Breast epithelium (tissue), 3 donors: ENCODE measurements around the gene ADIG.

Experiments used
- POLR2A ChIP-seq: fragments of 450-650 bp; IDR thresholded peaks from one replicate; pipeline ENCODE4 v1.6.1; 2016; ENCODE audit warnings: antibody characterized with exemption, mild to moderate bottlenecking, moderate library complexity
- TF ChIP-seq, protein P1 (sequence below), 3 donors: fragments of 450-650 bp; IDR thresholded peaks; one replicate each; pipeline ENCODE4 v1.5.1; 2016 to 2017; ENCODE audit warnings: antibody characterized with exemption in 3 of 3, mild to moderate bottlenecking in 3 of 3, moderate library complexity in 3 of 3

DNA sequence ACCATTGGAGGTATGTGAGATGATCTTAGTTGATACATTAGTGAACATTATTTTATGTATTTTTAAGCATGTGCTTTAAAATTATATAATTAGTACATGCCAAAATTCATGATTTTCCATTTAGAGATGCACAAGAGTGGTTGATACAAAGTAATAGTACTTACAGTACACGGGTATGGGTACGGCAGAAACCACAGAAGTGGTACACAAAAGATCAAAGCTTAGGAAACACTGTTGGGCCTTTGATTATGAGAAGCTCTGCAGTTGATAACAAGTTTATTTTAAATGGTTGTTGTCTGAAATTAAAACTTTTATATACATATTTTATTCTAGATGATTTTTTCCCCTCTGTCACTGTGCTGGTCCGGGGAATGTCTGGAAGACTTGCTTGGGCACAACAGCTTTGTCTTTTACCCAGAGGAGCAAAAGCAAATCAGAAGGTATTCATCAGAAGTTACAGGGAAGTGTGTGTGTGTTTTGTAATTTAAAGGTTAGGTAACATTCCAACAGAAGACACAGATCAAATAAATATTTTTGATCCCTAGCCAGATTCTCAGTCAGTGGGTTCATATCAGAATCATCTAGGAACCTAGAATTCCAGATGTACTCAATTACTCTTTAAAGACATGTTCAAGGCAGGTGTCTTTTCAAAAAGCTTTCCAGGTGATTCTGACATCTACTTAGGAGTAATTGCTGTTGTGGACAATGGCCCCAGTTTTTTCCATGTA lies 32.5 kb upstream of the ADIG start:
- TF ChIP-seq, protein P1, sequence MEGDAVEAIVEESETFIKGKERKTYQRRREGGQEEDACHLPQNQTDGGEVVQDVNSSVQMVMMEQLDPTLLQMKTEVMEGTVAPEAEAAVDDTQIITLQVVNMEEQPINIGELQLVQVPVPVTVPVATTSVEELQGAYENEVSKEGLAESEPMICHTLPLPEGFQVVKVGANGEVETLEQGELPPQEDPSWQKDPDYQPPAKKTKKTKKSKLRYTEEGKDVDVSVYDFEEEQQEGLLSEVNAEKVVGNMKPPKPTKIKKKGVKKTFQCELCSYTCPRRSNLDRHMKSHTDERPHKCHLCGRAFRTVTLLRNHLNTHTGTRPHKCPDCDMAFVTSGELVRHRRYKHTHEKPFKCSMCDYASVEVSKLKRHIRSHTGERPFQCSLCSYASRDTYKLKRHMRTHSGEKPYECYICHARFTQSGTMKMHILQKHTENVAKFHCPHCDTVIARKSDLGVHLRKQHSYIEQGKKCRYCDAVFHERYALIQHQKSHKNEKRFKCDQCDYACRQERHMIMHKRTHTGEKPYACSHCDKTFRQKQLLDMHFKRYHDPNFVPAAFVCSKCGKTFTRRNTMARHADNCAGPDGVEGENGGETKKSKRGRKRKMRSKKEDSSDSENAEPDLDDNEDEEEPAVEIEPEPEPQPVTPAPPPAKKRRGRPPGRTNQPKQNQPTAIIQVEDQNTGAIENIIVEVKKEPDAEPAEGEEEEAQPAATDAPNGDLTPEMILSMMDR (IDR thresholded peaks at IDR 0.05): no peak
- no peak for TF ChIP-seq POLR2A
